Nephron progenitor cell (in vitro differentiated cells): ENCODE data around the gene ELMO1.

Experiments
- DNase-seq: peaks from one replicate; pipeline ENCODE4 v3.0.0; 2021
- H3K27ac Mint-ChIP-seq: 2 replicates; pipeline ENCODE4 v1.8.0; 2021; ENCODE audit warnings: mild to moderate bottlenecking, moderate library complexity, mixed read lengths
- H3K27me3 Mint-ChIP-seq: 2 replicates; pipeline ENCODE4 v1.8.0; 2021; ENCODE audit warnings: mild to moderate bottlenecking, low read depth, mixed read lengths; ENCODE audit not compliant: poor library complexity
- H3K36me3 Mint-ChIP-seq: 2 replicates; pipeline ENCODE4 v1.8.0; 2021; ENCODE audit warnings: low read depth, mixed read lengths
- H3K4me1 Mint-ChIP-seq: 2 replicates; pipeline ENCODE4 v1.8.0; 2021; ENCODE audit warnings: mixed read lengths
- H3K4me3 Mint-ChIP-seq: 2 replicates; pipeline ENCODE4 v1.8.0; 2021; ENCODE audit warnings: mild to moderate bottlenecking, moderate library complexity, mixed read lengths
- H3K9me3 Mint-ChIP-seq: 2 replicates; pipeline ENCODE4 v1.8.0; 2021; ENCODE audit warnings: mild to moderate bottlenecking, moderate library complexity, mixed read lengths
- CTCF ChIP-seq: fragments of 200-600 bp; sonication (generic); IDR thresholded peaks from 2 replicates; pipeline ENCODE4 v1.5.0; 2021; ENCODE audit warnings: antibody characterized with exemption

The ELMO1 gene

GRCh38 chr7:37259319-37259821, 189.3 kb downstream of the ELMO1 start:
- Mint-ChIP-seq H3K4me3 (no peak overlapping the region), H3K36me3 (no peaks in the 10 kb centered on the region), H3K9me3 (no peaks in the 10 kb centered on the region), H3K27me3 (peaks cover 6% of the 10 kb centered on the region), H3K4me1 (no peaks in the 10 kb centered on the region), H3K27ac (no peak overlapping the region)
- TF ChIP-seq CTCF = no peak
- DNase-seq = no peak

DNA sequence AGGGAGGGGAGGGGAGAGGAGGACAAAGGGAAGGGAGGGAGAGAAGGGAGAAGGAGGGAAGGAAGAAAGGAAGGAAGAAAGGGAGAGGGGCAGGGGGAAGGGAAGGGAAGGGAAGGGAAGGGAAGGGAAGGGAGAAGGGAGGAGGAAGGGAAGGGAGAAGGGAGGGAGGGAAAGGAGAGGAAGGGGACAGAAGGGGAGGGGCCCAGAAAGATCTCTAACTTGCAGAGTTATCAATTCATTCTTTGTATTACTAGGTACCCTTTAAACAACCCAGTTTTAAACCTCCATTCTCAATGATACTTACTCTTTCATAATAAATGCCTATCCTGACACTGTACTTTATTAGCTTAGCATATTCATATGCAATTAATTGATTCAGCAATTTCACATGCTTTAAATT, 192.0 kb downstream of the ELMO1 start:
- Mint-ChIP-seq H3K9me3 (peaks cover 10% of the 10 kb centered on the region), H3K4me3 (no peak overlapping the region), H3K27ac (no peak overlapping the region), H3K36me3 (peaks cover 8% of the 10 kb centered on the region), H3K27me3 (no peaks in the 10 kb centered on the region), H3K4me1 (no peaks in the 10 kb centered on the region)
- no peak for DNase-seq
- TF ChIP-seq CTCF = no peak

GRCh38 chr7:37255327-37255944, 193.2 kb downstream of the ELMO1 start:
- no peaks in the 10 kb centered on the region for H3K4me1 Mint-ChIP-seq
- H3K27ac Mint-ChIP-seq = no peak overlapping the region
- peaks cover 10% of the 10 kb centered on the region for H3K9me3 Mint-ChIP-seq
- H3K4me3 Mint-ChIP-seq = no peak overlapping the region
- H3K36me3 Mint-ChIP-seq = peaks cover 8% of the 10 kb centered on the region
- TF ChIP-seq CTCF = no peak
- DNase-seq = no peak
- no peaks in the 10 kb centered on the region for H3K27me3 Mint-ChIP-seq

DNA sequence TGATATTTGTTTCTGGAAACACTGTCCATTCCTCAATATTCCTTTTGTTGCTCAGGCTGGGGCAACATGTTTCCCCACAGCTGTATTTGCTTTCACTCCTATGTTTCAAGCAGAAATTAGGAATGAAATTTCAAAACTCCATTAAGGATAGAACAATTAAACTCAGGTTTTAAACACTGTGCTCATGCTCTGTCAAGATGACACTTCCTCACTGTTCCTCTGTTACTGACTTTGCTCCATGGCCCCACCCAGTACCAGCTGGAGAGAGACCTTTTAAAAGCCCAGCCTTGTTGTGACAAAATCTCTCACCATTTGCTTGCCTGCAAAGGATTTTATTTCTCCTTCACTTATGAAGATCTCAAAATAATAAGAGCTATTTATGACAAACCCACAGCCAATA, 197.4 kb downstream of the ELMO1 start:
- H3K4me1 Mint-ChIP-seq = peaks cover 18% of the 10 kb centered on the region
- H3K27ac Mint-ChIP-seq = no peak overlapping the region
- no peak for TF ChIP-seq CTCF
- H3K4me3 Mint-ChIP-seq = no peak overlapping the region
- no peaks in the 10 kb centered on the region for H3K27me3 Mint-ChIP-seq
- DNase-seq = no peak
- peaks cover 10% of the 10 kb centered on the region for H3K9me3 Mint-ChIP-seq
- H3K36me3 Mint-ChIP-seq = peaks cover 8% of the 10 kb centered on the region

DNA sequence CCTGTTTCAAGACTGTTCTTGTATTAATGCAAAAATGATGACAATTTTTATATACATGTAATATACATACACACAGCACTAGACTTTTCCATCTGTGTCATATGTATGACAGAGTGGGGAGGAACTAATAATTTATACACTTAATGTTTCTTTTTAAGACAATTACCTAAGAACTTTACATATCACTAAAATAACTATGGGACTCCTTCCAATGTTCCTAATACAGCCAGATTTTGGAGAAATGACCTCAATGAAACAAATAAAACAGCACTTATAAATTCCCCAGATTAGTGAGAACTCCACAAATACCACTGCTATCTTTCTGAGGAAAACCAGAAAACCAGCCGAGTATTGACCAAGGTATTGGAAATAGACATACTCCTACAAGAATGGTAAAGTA, 199.4 kb downstream of the ELMO1 start:
- DNase-seq = no peak
- H3K27ac Mint-ChIP-seq = no peak overlapping the region
- peaks cover 18% of the 10 kb centered on the region for H3K4me1 Mint-ChIP-seq
- no peak for TF ChIP-seq CTCF
- H3K36me3 Mint-ChIP-seq = peaks cover 8% of the 10 kb centered on the region
- no peak overlapping the region for H3K4me3 Mint-ChIP-seq
- H3K27me3 Mint-ChIP-seq = no peaks in the 10 kb centered on the region
- peaks cover 10% of the 10 kb centered on the region for H3K9me3 Mint-ChIP-seq

GRCh38 chr7:37248396-37248861, 200.2 kb downstream of the ELMO1 start:
- Mint-ChIP-seq H3K27me3 (no peaks in the 10 kb centered on the region), H3K9me3 (peaks cover 10% of the 10 kb centered on the region), H3K4me1 (peaks cover 18% of the 10 kb centered on the region), H3K27ac (peak overlapping the region; percentile 39), H3K36me3 (peaks cover 8% of the 10 kb centered on the region), H3K4me3 (no peak overlapping the region)
- no peak for TF ChIP-seq CTCF
- peak; percentile 7 for DNase-seq
